Spleen (tissue), 7 donors: Measurements from ENCODE around the gene HPCAL1.

Experiments used
- POLR2AphosphoS5 ChIP-seq, 3 donors: sonication (generic); formaldehyde crosslinking; IDR thresholded peaks; one replicate each; pipeline ENCODE4 v1.5.1; 2017; ENCODE audit warnings: antibody characterized with exemption in 3 of 3
- TF ChIP-seq, protein P1 (sequence below), 11 experiments: fragments of 200-600 bp in 7 of 11; fragments of 450-650 bp in 4 of 11; sonication (generic) in 4 of 11; IDR thresholded peaks in 8 of 11; conservative IDR thresholded peaks in 3 of 11; 1 replicate in 7 of 11; 2 replicates in 4 of 11; pipeline versions ENCODE4 v1.4.0 to v1.8.0; 2016 to 2021; ENCODE audit warnings: antibody characterized with exemption in 11 of 11, inconsistent platforms in 4 of 11, mild to moderate bottlenecking in 1 of 11
- donor health status: DM: no; HTN: no; CAD: no; lungs with moderate emphysema.
- donor health status: DM: no; HTN: no; CAD: no.
- donor health status: DM: no; HTN: no; CAD: no.

DNA sequence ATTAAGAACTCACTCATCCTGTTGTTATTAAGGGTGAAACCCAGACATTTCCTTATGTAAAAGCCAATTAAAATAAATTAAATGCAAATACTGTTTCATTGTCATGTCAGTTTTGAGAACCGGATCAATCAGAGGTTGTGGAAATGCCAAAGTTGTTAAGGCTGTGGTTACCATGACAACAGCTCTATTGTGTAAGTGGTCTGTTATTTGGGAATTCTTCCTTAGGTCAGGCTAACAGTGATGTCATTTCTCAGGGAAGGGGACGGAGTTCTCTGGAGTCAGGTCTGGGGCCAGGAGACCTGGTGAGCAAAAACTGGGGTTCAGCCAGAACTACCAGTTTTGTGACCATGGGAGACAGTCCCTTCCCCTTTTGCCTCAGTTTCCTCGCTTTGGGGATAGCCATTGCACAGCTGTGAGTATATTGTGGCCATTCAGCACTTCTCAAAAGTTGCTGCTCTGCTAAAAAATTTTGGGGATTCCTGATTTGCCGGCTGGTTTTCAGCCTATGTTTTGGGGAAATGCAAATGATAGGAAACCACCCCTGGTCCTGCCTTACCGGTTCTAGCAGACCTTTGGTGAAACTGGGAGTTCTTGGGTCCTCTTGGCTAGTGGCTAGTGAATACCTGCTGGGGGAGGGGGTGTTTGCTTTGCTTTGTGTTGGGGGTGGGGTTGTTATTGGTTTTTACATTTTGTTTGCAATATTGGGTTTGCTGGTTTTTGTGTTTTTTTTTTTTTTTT, 21.6 kb downstream of the HPCAL1 start:
- TF ChIP-seq, protein P1, sequence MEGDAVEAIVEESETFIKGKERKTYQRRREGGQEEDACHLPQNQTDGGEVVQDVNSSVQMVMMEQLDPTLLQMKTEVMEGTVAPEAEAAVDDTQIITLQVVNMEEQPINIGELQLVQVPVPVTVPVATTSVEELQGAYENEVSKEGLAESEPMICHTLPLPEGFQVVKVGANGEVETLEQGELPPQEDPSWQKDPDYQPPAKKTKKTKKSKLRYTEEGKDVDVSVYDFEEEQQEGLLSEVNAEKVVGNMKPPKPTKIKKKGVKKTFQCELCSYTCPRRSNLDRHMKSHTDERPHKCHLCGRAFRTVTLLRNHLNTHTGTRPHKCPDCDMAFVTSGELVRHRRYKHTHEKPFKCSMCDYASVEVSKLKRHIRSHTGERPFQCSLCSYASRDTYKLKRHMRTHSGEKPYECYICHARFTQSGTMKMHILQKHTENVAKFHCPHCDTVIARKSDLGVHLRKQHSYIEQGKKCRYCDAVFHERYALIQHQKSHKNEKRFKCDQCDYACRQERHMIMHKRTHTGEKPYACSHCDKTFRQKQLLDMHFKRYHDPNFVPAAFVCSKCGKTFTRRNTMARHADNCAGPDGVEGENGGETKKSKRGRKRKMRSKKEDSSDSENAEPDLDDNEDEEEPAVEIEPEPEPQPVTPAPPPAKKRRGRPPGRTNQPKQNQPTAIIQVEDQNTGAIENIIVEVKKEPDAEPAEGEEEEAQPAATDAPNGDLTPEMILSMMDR (IDR thresholded peaks at IDR 0.05 in 8 of 11, conservative IDR thresholded peaks at IDR 0.05 in 3 of 11), result no peak
- no peak for TF ChIP-seq POLR2AphosphoS5 (IDR thresholded peaks at IDR 0.05)
